Measurements from ENCODE around the gene MFRP. TPM values are rescaled to one million over a fixed set of nuclear protein-coding genes. Genes with fewer than 3 reads are reported as not detected.

The MFRP gene
- total RNA-seq, 1 experiment from 2014 or later, result not detected

GRCh38 chr11:119334174-119334930 is 12.2 kb downstream of the MFRP start, which contains the start of gene RNF26 (continued):
- TF ChIP-seq AR (CRISPR knock-in tag; IDR thresholded peaks at IDR 0.05), result no peak
- TF ChIP-seq TP53 (CRISPR knock-in tag; IDR thresholded peaks at IDR 0.05), result no peak
- TF ChIP-seq, protein P1, sequence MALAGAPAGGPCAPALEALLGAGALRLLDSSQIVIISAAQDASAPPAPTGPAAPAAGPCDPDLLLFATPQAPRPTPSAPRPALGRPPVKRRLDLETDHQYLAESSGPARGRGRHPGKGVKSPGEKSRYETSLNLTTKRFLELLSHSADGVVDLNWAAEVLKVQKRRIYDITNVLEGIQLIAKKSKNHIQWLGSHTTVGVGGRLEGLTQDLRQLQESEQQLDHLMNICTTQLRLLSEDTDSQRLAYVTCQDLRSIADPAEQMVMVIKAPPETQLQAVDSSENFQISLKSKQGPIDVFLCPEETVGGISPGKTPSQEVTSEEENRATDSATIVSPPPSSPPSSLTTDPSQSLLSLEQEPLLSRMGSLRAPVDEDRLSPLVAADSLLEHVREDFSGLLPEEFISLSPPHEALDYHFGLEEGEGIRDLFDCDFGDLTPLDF (CRISPR knock-in tag; IDR thresholded peaks at IDR 0.05), result no peak
- no peak for TF ChIP-seq ZBTB21 (CRISPR knock-in tag; IDR thresholded peaks at IDR 0.05; ENCODE audit: borderline replicate concordance)
- no peak for TF ChIP-seq ZNF396 (CRISPR knock-in tag; IDR thresholded peaks at IDR 0.05; ENCODE audit: borderline replicate concordance)
- TF ChIP-seq FOXK1 (CRISPR knock-in tag; IDR thresholded peaks at IDR 0.05), result peak; percentile 86
- TF ChIP-seq, protein P2, sequence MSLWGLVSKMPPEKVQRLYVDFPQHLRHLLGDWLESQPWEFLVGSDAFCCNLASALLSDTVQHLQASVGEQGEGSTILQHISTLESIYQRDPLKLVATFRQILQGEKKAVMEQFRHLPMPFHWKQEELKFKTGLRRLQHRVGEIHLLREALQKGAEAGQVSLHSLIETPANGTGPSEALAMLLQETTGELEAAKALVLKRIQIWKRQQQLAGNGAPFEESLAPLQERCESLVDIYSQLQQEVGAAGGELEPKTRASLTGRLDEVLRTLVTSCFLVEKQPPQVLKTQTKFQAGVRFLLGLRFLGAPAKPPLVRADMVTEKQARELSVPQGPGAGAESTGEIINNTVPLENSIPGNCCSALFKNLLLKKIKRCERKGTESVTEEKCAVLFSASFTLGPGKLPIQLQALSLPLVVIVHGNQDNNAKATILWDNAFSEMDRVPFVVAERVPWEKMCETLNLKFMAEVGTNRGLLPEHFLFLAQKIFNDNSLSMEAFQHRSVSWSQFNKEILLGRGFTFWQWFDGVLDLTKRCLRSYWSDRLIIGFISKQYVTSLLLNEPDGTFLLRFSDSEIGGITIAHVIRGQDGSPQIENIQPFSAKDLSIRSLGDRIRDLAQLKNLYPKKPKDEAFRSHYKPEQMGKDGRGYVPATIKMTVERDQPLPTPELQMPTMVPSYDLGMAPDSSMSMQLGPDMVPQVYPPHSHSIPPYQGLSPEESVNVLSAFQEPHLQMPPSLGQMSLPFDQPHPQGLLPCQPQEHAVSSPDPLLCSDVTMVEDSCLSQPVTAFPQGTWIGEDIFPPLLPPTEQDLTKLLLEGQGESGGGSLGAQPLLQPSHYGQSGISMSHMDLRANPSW (CRISPR knock-in tag; conservative IDR thresholded peaks at IDR 0.05; ENCODE audit: low read depth), result no peak
- peak; percentile 84 for TF ChIP-seq NFYB (CRISPR knock-in tag; conservative IDR thresholded peaks at IDR 0.05; ENCODE audit: low read depth)
- TF ChIP-seq, protein P3, sequence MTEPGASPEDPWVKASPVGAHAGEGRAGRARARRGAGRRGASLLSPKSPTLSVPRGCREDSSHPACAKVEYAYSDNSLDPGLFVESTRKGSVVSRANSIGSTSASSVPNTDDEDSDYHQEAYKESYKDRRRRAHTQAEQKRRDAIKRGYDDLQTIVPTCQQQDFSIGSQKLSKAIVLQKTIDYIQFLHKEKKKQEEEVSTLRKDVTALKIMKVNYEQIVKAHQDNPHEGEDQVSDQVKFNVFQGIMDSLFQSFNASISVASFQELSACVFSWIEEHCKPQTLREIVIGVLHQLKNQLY (CRISPR knock-in tag; IDR thresholded peaks at IDR 0.05), result no peak
- no peak for TF ChIP-seq TEAD4 (CRISPR knock-in tag; IDR thresholded peaks at IDR 0.05)
- TF ChIP-seq FOXP1 (CRISPR knock-in tag; IDR thresholded peaks at IDR 0.05; ENCODE audit: borderline replicate concordance), result 0 out of 2 replicates have a peak, but pooled peaks have one; percentile 58
- no peak for TF ChIP-seq SMAD4 (CRISPR knock-in tag; IDR thresholded peaks at IDR 0.05)
- TF ChIP-seq, protein P4, sequence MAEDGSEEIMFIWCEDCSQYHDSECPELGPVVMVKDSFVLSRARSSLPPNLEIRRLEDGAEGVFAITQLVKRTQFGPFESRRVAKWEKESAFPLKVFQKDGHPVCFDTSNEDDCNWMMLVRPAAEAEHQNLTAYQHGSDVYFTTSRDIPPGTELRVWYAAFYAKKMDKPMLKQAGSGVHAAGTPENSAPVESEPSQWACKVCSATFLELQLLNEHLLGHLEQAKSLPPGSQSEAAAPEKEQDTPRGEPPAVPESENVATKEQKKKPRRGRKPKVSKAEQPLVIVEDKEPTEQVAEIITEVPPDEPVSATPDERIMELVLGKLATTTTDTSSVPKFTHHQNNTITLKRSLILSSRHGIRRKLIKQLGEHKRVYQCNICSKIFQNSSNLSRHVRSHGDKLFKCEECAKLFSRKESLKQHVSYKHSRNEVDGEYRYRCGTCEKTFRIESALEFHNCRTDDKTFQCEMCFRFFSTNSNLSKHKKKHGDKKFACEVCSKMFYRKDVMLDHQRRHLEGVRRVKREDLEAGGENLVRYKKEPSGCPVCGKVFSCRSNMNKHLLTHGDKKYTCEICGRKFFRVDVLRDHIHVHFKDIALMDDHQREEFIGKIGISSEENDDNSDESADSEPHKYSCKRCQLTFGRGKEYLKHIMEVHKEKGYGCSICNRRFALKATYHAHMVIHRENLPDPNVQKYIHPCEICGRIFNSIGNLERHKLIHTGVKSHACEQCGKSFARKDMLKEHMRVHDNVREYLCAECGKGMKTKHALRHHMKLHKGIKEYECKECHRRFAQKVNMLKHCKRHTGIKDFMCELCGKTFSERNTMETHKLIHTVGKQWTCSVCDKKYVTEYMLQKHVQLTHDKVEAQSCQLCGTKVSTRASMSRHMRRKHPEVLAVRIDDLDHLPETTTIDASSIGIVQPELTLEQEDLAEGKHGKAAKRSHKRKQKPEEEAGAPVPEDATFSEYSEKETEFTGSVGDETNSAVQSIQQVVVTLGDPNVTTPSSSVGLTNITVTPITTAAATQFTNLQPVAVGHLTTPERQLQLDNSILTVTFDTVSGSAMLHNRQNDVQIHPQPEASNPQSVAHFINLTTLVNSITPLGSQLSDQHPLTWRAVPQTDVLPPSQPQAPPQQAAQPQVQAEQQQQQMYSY (CRISPR knock-in tag; IDR thresholded peaks at IDR 0.05), result peak; percentile 78
- TF ChIP-seq NFE2L1 (CRISPR knock-in tag; IDR thresholded peaks at IDR 0.05), result no peak
- TF ChIP-seq ZNF423 (CRISPR knock-in tag; IDR thresholded peaks at IDR 0.05), result no peak
- no peak for TF ChIP-seq ETV6 (CRISPR knock-in tag; IDR thresholded peaks at IDR 0.05)
- TF ChIP-seq PRRX2 (CRISPR knock-in tag; IDR thresholded peaks at IDR 0.05), result no peak
- TF ChIP-seq TEAD1 (CRISPR knock-in tag; IDR thresholded peaks at IDR 0.05), result peak; percentile 47; the same call in 1 of the 2 replicates
- no peak; the same call in 1 of the 2 replicates for TF ChIP-seq ZNF219 (CRISPR knock-in tag; IDR thresholded peaks at IDR 0.05; ENCODE audit: borderline replicate concordance)
- TF ChIP-seq MXD4 (CRISPR knock-in tag; IDR thresholded peaks at IDR 0.05; ENCODE audit: borderline replicate concordance), result no peak
- TF ChIP-seq SP1 (CRISPR knock-in tag; conservative IDR thresholded peaks at IDR 0.05), result peak; percentile 95
- TF ChIP-seq ZNF532 (CRISPR knock-in tag; IDR thresholded peaks at IDR 0.05; ENCODE audit: borderline replicate concordance), result no peak
- no peak for TF ChIP-seq JUN (CRISPR knock-in tag; IDR thresholded peaks at IDR 0.05)
- no peak for TF ChIP-seq CREB1 (CRISPR knock-in tag; IDR thresholded peaks at IDR 0.05)
